ENCODE data around the gene ATP6V1D. TPM values are rescaled to one million over a fixed set of nuclear protein-coding genes. Genes with fewer than 3 reads are reported as not detected.
"Not testable (repeated sequence)": the region's sequence is repeated elsewhere in the genome, so short reads cannot be mapped to it uniquely, and the experiment has no call there.

Gene ATP6V1D
- polyA plus RNA-seq, 1 donor (not counting 4 experiments of a cell fraction or from before 2014, with no cell fraction given): 112 TPM

DNA sequence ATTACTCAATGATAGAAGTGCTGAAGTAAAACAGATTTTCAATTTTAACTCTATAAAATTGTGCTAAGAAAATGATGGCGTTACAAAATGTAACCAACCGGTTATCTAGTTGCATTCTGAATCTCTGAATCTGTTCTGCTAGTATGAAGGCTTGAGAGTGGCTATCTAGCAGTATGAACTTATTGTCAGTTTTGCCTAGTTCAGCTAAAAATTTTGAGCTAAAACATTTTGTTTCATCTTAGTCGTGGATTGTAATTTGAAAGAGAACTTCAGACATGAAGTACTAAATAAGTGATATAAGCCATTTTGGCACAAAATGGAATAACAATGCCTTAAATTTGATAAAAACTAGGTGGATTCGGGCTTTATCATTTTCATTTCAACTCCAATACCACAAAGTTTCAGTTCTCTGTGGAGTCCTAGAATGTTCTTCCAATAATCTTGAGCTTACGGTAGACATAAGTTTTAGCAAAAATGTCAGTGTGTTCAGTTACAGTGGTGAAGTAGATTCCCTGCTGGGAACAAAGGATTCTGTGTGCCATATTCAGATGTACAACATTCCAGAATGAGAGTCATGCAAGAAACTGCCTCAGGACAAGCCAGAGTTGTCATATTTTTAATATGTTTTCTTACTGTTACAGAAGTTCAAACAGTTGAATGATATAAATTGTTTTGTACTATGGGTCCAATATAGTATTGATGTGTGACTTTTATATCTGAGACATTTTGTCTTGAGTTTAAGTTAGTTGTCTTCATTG lies 28.1 kb downstream of the ATP6V1D start:
- Histone ChIP-seq H3K4me3 (ENCODE audit: control insufficient read depth in 2 of 3, extremely low read depth in 1 of 3, insufficient read depth in 2 of 3, low read depth in 1 of 3, low read length in 3 of 3) (no peak overlapping the region), H3K27ac (ENCODE audit: control insufficient read depth, insufficient read depth, low read length) (no peak overlapping the region), H3K36me3 (ENCODE audit: control insufficient read depth in 2 of 2, extremely low read depth in 1 of 2, insufficient read depth in 2 of 2, low read length in 2 of 2) (peaks cover 2 to 19% of the 10 kb centered on the region in 2 experiments), H3K27me3 (ENCODE audit: control insufficient read depth, extremely low read depth, insufficient read depth, low read length) (no peaks in the 10 kb centered on the region), H3K9me1 (ENCODE audit: control insufficient read depth, extremely low read depth, insufficient read depth, low read length) (no peaks in the 10 kb centered on the region), H4K20me1 (ENCODE audit: control insufficient read depth, extremely low read depth, insufficient read depth, low read length) (peaks cover 4% of the 10 kb centered on the region), H3K4me2 (ENCODE audit: control insufficient read depth, extremely low read depth, insufficient read depth, low read depth, low read length) (peak overlapping the region; percentile 10), H3K79me2 (ENCODE audit: control insufficient read depth, insufficient read depth, low read length) (no peaks in the 10 kb centered on the region), H2AFZ (ENCODE audit: control insufficient read depth, low read length) (no peak overlapping the region), H3K9ac (ENCODE audit: control insufficient read depth, extremely low read depth, insufficient read depth, low read length) (no peak overlapping the region), H3K4me1 (ENCODE audit: control insufficient read depth, extremely low read depth, insufficient read depth, low read length) (peaks cover 8% of the 10 kb centered on the region), H3K9me3 (ENCODE audit: control insufficient read depth, low read depth, low read length) (no peaks in the 10 kb centered on the region)
- no peak for DNase-seq (ENCODE audit: low read depth, low spot score)
- dilution Hi-C loops (cut with MboI; ENCODE audit: extremely low pct_ligation_motif_present, low sequenced_read_pairs): no loop called here
- no peak for TF ChIP-seq EZH2 (IDR thresholded peaks at IDR 0.05; ENCODE audit: low read length)
- TF ChIP-seq, protein P1, sequence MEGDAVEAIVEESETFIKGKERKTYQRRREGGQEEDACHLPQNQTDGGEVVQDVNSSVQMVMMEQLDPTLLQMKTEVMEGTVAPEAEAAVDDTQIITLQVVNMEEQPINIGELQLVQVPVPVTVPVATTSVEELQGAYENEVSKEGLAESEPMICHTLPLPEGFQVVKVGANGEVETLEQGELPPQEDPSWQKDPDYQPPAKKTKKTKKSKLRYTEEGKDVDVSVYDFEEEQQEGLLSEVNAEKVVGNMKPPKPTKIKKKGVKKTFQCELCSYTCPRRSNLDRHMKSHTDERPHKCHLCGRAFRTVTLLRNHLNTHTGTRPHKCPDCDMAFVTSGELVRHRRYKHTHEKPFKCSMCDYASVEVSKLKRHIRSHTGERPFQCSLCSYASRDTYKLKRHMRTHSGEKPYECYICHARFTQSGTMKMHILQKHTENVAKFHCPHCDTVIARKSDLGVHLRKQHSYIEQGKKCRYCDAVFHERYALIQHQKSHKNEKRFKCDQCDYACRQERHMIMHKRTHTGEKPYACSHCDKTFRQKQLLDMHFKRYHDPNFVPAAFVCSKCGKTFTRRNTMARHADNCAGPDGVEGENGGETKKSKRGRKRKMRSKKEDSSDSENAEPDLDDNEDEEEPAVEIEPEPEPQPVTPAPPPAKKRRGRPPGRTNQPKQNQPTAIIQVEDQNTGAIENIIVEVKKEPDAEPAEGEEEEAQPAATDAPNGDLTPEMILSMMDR (optimal IDR thresholded peaks at IDR 0.05 in 1 of 3, IDR thresholded peaks at IDR 0.05 in 1 of 3, conservative IDR thresholded peaks at IDR 0.05 in 1 of 3; ENCODE audit: extremely low read depth in 1 of 3, insufficient read depth in 2 of 3, low read length in 3 of 3): no peak
- FAIRE-seq: no peak

DNA sequence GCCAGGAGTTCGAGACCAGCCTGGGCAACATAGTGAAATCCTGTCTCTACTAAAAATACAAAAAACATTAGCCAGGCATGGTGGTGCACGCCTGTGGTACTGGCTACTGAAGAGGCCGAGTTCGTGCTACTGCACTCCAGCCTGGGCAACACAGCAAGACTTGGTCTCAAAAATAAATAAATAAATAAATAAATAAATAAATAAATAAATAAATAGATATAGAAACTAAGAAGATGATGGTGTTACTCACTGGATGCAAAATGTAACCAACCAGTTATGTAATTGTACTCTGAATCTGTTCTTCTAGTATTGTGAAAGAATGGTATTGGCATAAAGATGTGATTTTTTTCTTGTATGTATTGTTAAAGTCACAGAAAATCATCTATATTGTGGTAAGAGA lies 29.9 kb downstream of the ATP6V1D start:
- H2AFZ ChIP-seq (ENCODE audit: control insufficient read depth, low read length); H3K9me3 ChIP-seq (ENCODE audit: control insufficient read depth, low read depth, low read length); H3K79me2 ChIP-seq (ENCODE audit: control insufficient read depth, insufficient read depth, low read length); H3K27me3 ChIP-seq (ENCODE audit: control insufficient read depth, extremely low read depth, insufficient read depth, low read length); H4K20me1 ChIP-seq (ENCODE audit: control insufficient read depth, extremely low read depth, insufficient read depth, low read length); dilution Hi-C loops (cut with MboI; ENCODE audit: extremely low pct_ligation_motif_present, low sequenced_read_pairs); H3K4me2 ChIP-seq (ENCODE audit: control insufficient read depth, extremely low read depth, insufficient read depth, low read depth, low read length); H3K4me1 ChIP-seq (ENCODE audit: control insufficient read depth, extremely low read depth, insufficient read depth, low read length); H3K27ac ChIP-seq (ENCODE audit: control insufficient read depth, insufficient read depth, low read length); H3K9me1 ChIP-seq (ENCODE audit: control insufficient read depth, extremely low read depth, insufficient read depth, low read length); H3K9ac ChIP-seq (ENCODE audit: control insufficient read depth, extremely low read depth, insufficient read depth, low read length); H3K4me3 ChIP-seq (ENCODE audit: control insufficient read depth in 2 of 3, extremely low read depth in 1 of 3, insufficient read depth in 2 of 3, low read depth in 1 of 3, low read length in 3 of 3); DNase-seq (ENCODE audit: low read depth, low spot score); FAIRE-seq: not testable (repeated sequence)
- H3K36me3 ChIP-seq (ENCODE audit: control insufficient read depth in 2 of 2, extremely low read depth in 1 of 2, insufficient read depth in 2 of 2, low read length in 2 of 2): peaks cover 1 to 12% of the 10 kb centered on the region in 2 experiments

DNA sequence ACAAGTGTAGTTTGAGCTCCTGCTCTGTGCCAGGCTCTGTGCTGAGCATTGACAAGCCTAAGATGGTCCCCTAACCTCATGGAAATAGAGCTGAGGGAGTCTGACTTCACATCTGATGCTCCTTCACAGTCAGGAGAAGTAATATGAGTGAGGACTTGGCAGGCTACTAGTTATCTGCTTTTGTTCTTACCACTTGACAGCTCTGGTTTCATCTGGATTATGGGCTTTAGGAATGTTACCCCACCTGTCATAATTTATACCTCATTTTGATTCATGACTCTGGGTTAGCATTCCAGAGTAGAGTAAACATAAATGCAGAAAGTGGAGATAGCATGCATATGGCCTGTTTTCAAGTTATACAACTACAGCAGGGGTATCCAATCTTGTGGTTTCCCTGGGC lies 40.5 kb downstream of the ATP6V1D start:
- H3K4me1 ChIP-seq (ENCODE audit: control insufficient read depth, extremely low read depth, insufficient read depth, low read length): no peaks in the 10 kb centered on the region
- no peaks in the 10 kb centered on the region for H3K9me1 ChIP-seq (ENCODE audit: control insufficient read depth, extremely low read depth, insufficient read depth, low read length)
- TF ChIP-seq EZH2 (IDR thresholded peaks at IDR 0.05; ENCODE audit: low read length): no peak
- TF ChIP-seq, protein P1 (optimal IDR thresholded peaks at IDR 0.05 in 1 of 3, IDR thresholded peaks at IDR 0.05 in 1 of 3, conservative IDR thresholded peaks at IDR 0.05 in 1 of 3; ENCODE audit: extremely low read depth in 1 of 3, insufficient read depth in 2 of 3, low read length in 3 of 3): no peak
- no peak overlapping the region for H3K9ac ChIP-seq (ENCODE audit: control insufficient read depth, extremely low read depth, insufficient read depth, low read length)
- peaks cover 8 to 10% of the 10 kb centered on the region in 2 experiments for H3K36me3 ChIP-seq (ENCODE audit: control insufficient read depth in 2 of 2, extremely low read depth in 1 of 2, insufficient read depth in 2 of 2, low read length in 2 of 2)
- FAIRE-seq (no peak), DNase-seq (ENCODE audit: low read depth, low spot score) (no peak)
- no peak overlapping the region for H3K4me2 ChIP-seq (ENCODE audit: control insufficient read depth, extremely low read depth, insufficient read depth, low read depth, low read length)
- H3K27ac ChIP-seq (ENCODE audit: control insufficient read depth, insufficient read depth, low read length): no peak overlapping the region
- H3K9me3 ChIP-seq (ENCODE audit: control insufficient read depth, low read depth, low read length): no peaks in the 10 kb centered on the region
- H4K20me1 ChIP-seq (ENCODE audit: control insufficient read depth, extremely low read depth, insufficient read depth, low read length): no peaks in the 10 kb centered on the region
- no peaks in the 10 kb centered on the region for H3K27me3 ChIP-seq (ENCODE audit: control insufficient read depth, extremely low read depth, insufficient read depth, low read length)
- H3K4me3 ChIP-seq (ENCODE audit: control insufficient read depth in 2 of 3, extremely low read depth in 1 of 3, insufficient read depth in 2 of 3, low read depth in 1 of 3, low read length in 3 of 3): no peak overlapping the region
- dilution Hi-C loops (cut with MboI; ENCODE audit: extremely low pct_ligation_motif_present, low sequenced_read_pairs): no loop called here
- H3K79me2 ChIP-seq (ENCODE audit: control insufficient read depth, insufficient read depth, low read length): no peaks in the 10 kb centered on the region
- no peak overlapping the region for H2AFZ ChIP-seq (ENCODE audit: control insufficient read depth, low read length)

Measured in keratinocyte (primary cell).